ENCODE results near the gene KIAA0825. TPM values are rescaled to one million over a fixed set of nuclear protein-coding genes. Genes with fewer than 3 reads are reported as not detected.

The KIAA0825 gene
- total RNA-seq, 4 donors from 2014 or later, result 4.8 to 11.8 (median 7.2) TPM

GRCh38 chr5:94632024-94632423 is 13.6 kb upstream of the KIAA0825 start:
- Histone ChIP-seq H3K36me3 (peaks cover 0 to 39% (median 0%) of the 10 kb centered on the region in 3 donors), H3K9me3 (peaks cover 0 to 6% (median 0%) of the 10 kb centered on the region in 4 donors), H3K27ac (no peak overlapping the region), H3K4me1 (no peaks in the 10 kb centered on the region), H3K27me3 (no peaks in the 10 kb centered on the region), H3K4me3 (no peak overlapping the region)
- DNase-seq (ENCODE audit: low spot score in 2 of 2), result no peak
- TF ChIP-seq EP300 (IDR thresholded peaks at IDR 0.05) (no peak), POLR2A (IDR thresholded peaks at IDR 0.05) (no peak), CTCF (IDR thresholded peaks at IDR 0.05) (no peak)
- WGBS, 2 donors, result 78 to 85% methylated on average over 2 of the region's 2 CpGs

- no peak for DNase-seq (ENCODE audit: low spot score in 2 of 2)
- H3K27ac ChIP-seq, result no peak overlapping the region
- TF ChIP-seq EP300 (IDR thresholded peaks at IDR 0.05) (no peak), CTCF (IDR thresholded peaks at IDR 0.05) (no peak), POLR2A (IDR thresholded peaks at IDR 0.05) (no peak)
- peaks cover 0 to 6% (median 0%) of the 10 kb centered on the region in 4 donors for H3K9me3 ChIP-seq
- H3K27me3 ChIP-seq, result no peaks in the 10 kb centered on the region
- no peaks in the 10 kb centered on the region for H3K4me1 ChIP-seq
- no peak overlapping the region for H3K4me3 ChIP-seq
- H3K36me3 ChIP-seq, result peaks cover 0 to 29% (median 0%) of the 10 kb centered on the region in 3 donors
- 55 to 58% methylated on average over 1 of the region's 1 CpG for WGBS, 2 donors
These were observed 8.8 kb upstream of the KIAA0825 start for GRCh38 chr5:94627191-94627590.

GRCh38 chr5:94623877-94624276 is 5.5 kb upstream of the KIAA0825 start:
- no peak overlapping the region for H3K4me3 ChIP-seq
- TF ChIP-seq CTCF (IDR thresholded peaks at IDR 0.05) (no peak), POLR2A (IDR thresholded peaks at IDR 0.05) (no peak)
- no peaks in the 10 kb centered on the region for H3K27me3 ChIP-seq
- 80 to 88% methylated on average over 2 of the region's 2 CpGs for WGBS, 2 donors
- H3K27ac ChIP-seq, result no peak overlapping the region
- no peaks in the 10 kb centered on the region for H3K9me3 ChIP-seq
- H3K36me3 ChIP-seq, result no peaks in the 10 kb centered on the region
- no peak for DNase-seq (ENCODE audit: low spot score in 2 of 2)
- peaks cover 0 to 19% (median 8%) of the 10 kb centered on the region in 4 donors for H3K4me1 ChIP-seq

GRCh38 chr5:94623011-94623410 is 4.6 kb upstream of the KIAA0825 start:
- TF ChIP-seq POLR2A (IDR thresholded peaks at IDR 0.05) (no peak), EP300 (IDR thresholded peaks at IDR 0.05) (no peak), CTCF (IDR thresholded peaks at IDR 0.05) (no peak)
- no peaks in the 10 kb centered on the region for H3K27me3 ChIP-seq
- no peaks in the 10 kb centered on the region for H3K36me3 ChIP-seq
- H3K9me3 ChIP-seq, result no peaks in the 10 kb centered on the region
- H3K27ac ChIP-seq, result no peak overlapping the region
- H3K4me1 ChIP-seq, result peaks cover 0 to 19% (median 8%) of the 10 kb centered on the region in 4 donors
- DNase-seq (ENCODE audit: low spot score in 2 of 2), result no peak
- no peak overlapping the region for H3K4me3 ChIP-seq

GRCh38 chr5:94621763-94622162 is 3.4 kb upstream of the KIAA0825 start:
- TF ChIP-seq POLR2A (IDR thresholded peaks at IDR 0.05), result no peak
- TF ChIP-seq EP300 (IDR thresholded peaks at IDR 0.05), result no peak
- TF ChIP-seq CTCF (IDR thresholded peaks at IDR 0.05), result no peak
- Histone ChIP-seq H3K9me3 (no peaks in the 10 kb centered on the region), H3K27ac (no peak overlapping the region), H3K4me1 (peaks cover 0 to 26% (median 12%) of the 10 kb centered on the region in 4 donors), H3K36me3 (no peaks in the 10 kb centered on the region), H3K27me3 (no peaks in the 10 kb centered on the region), H3K4me3 (no peak overlapping the region)
- DNase-seq (ENCODE audit: low spot score in 2 of 2), result no peak
- WGBS, 2 donors, result 59 to 62% methylated on average over 5 of the region's 5 CpGs

All from tibial nerve (tissue), 4 donors.